ENCODE data around the gene CD69. TPM values are rescaled to one million over a fixed set of nuclear protein-coding genes. Genes with fewer than 3 reads are reported as not detected.

The CD69 gene
- total and polyA plus RNA-seq, 4 donors = 1.3 to 2.7 (median 1.7) TPM

GRCh38 chr12:9708853-9709252 is 51.8 kb downstream of the CD69 start:
- Histone ChIP-seq H3K27me3 (ENCODE audit: control insufficient read depth in 4 of 4, insufficient read depth in 4 of 4, low read length in 3 of 4) (no peaks in the 10 kb centered on the region), H3K4me1 (ENCODE audit: control insufficient read depth in 4 of 4, insufficient read depth in 4 of 4, low read length in 3 of 4) (peaks cover 0 to 4% (median 0%) of the 10 kb centered on the region in 4 donors), H3K4me3 (ENCODE audit: low read depth in 1 of 3, low read length in 3 of 3) (no peak overlapping the region), H3K9ac (ENCODE audit: low read depth in 1 of 2, low read length in 2 of 2) (no peak overlapping the region), H3K27ac (ENCODE audit: low read depth in 1 of 2, low read length in 2 of 2) (no peak overlapping the region), H3K36me3 (ENCODE audit: control insufficient read depth in 4 of 4, insufficient read depth in 3 of 4, low read depth in 1 of 4, low read length in 3 of 4) (no peaks in the 10 kb centered on the region), H3K9me3 (ENCODE audit: control insufficient read depth in 4 of 4, low read length in 3 of 4) (no peaks in the 10 kb centered on the region)
- DNase-seq (ENCODE audit: low spot score) = no peak
- 85% methylated on average over 3 of the region's 3 CpGs for whole genome bisulfite sequencing
- TF ChIP-seq HNF4G (IDR thresholded peaks at IDR 0.05) (no peak), MAX (IDR thresholded peaks at IDR 0.05) (no peak), ATF3 (IDR thresholded peaks at IDR 0.05) (no peak), FOXA1 (IDR thresholded peaks at IDR 0.05) (no peak), JUND (IDR thresholded peaks at IDR 0.05) (no peak), CTCF (IDR thresholded peaks at IDR 0.05; ENCODE audit: low read depth, low read length, missing input control) (no peak), GABPA (IDR thresholded peaks at IDR 0.05 in 1 of 2, conservative IDR thresholded peaks at IDR 0.05 in 1 of 2) (no peak), TAF1 (conservative IDR thresholded peaks at IDR 0.05) (no peak), EGR1 (IDR thresholded peaks at IDR 0.05; ENCODE audit: low read depth in 2 of 2) (no peak), FOXA2 (IDR thresholded peaks at IDR 0.05) (no peak)

- H3K27me3 ChIP-seq (ENCODE audit: control insufficient read depth in 4 of 4, insufficient read depth in 4 of 4, low read length in 3 of 4) = no peaks in the 10 kb centered on the region
- H3K4me3 ChIP-seq (ENCODE audit: low read depth in 1 of 3, low read length in 3 of 3) = no peak overlapping the region
- TF ChIP-seq ATF3 (IDR thresholded peaks at IDR 0.05) (no peak), CTCF (IDR thresholded peaks at IDR 0.05; ENCODE audit: low read depth, low read length, missing input control) (peak; percentile 79), RAD21 (IDR thresholded peaks at IDR 0.05) (peak; percentile 76 to 85)
- no peak for DNase-seq (ENCODE audit: low spot score)
- H3K36me3 ChIP-seq (ENCODE audit: control insufficient read depth in 4 of 4, insufficient read depth in 3 of 4, low read depth in 1 of 4, low read length in 3 of 4) = no peaks in the 10 kb centered on the region
- no peak overlapping the region for H3K27ac ChIP-seq (ENCODE audit: low read depth in 1 of 2, low read length in 2 of 2)
- no peaks in the 10 kb centered on the region for H3K9me3 ChIP-seq (ENCODE audit: control insufficient read depth in 4 of 4, low read length in 3 of 4)
- WGBS = 49% methylated on average over 12 of the region's 12 CpGs
- no peak overlapping the region for H3K9ac ChIP-seq (ENCODE audit: low read depth in 1 of 2, low read length in 2 of 2)
- peaks cover 0 to 4% (median 0%) of the 10 kb centered on the region in 4 donors for H3K4me1 ChIP-seq (ENCODE audit: control insufficient read depth in 4 of 4, insufficient read depth in 4 of 4, low read length in 3 of 4)
Measured at GRCh38 chr12:9707864-9708808, 52.6 kb downstream of the CD69 start.
